SH-SY5Y (cell line): Measurements from ENCODE around the gene PDLIM7.

ENCODE experiments used
- GATA2 ChIP-seq: IDR thresholded peaks from 2 replicates; pipeline ENCODE4 v1.6.1; 2011; ENCODE audit warnings: mild to moderate bottlenecking, low read depth, low read length
- GATA3 ChIP-seq: IDR thresholded peaks from 2 replicates; pipeline ENCODE4 v1.6.1; 2011; ENCODE audit warnings: low read depth, mild to moderate bottlenecking, low read length, moderate library complexity

GRCh38 chr5:177546258-177546741 is 48.9 kb upstream of the PDLIM7 start:
- TF ChIP-seq GATA3 (no peak), GATA2 (peak; percentile 34; the same call in 1 of the 2 replicates)
